CD4-positive, alpha-beta T cell treated with Interferon gamma for 1 hour (primary cell): ENCODE data around the gene OOSP4A.
"Not testable (repeated sequence)": the region's sequence is repeated elsewhere in the genome, so short reads cannot be mapped to it uniquely, and the experiment has no call there.

Experiments used
- DNase-seq: peaks from one replicate; pipeline ENCODE4 v3.0.0-alpha.2; 2020

Gene OOSP4A

GRCh38 chr11:59981106-59981770, 17.4 kb downstream of the OOSP4A start:
- no peak for DNase-seq

DNA sequence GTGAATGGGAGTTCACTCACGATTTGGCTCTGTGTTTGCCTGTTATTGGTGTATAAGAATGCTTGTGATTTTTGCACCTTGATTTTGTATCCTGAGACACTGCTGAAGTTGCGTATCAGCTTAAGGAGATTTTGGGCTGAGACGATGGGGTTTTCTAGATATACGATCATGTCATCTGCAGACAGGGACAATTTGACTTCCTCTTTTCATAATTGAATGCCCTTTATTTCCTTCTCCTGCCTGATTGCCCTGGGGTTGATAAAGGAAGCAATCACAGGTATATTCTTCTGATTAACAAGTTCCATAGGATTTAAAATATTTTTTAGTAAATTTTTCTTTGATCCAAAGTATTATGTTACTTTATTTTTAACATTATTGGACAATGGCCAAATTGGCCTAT, 18.2 kb downstream of the OOSP4A start:
- not testable (repeated sequence) for DNase-seq

DNA sequence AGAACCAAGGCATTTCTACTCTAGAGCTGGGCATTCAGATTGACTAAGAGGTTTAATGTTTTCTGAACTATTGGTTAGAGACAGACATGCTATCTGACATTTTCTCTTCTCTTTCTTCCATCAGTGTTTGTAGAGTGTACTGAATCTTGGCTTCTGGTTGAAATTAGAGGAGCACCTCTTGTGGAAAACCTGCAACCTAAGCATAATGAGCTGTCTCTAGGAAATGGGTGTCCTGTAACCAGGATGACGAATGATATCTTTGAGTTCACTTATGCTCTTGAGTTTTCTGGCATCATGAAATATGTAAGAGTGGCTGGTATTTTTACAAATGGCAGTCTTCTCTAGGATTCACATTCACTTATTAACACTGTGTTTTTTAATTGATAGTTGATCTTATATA, 19.4 kb downstream of the OOSP4A start:
- no peak for DNase-seq

DNA sequence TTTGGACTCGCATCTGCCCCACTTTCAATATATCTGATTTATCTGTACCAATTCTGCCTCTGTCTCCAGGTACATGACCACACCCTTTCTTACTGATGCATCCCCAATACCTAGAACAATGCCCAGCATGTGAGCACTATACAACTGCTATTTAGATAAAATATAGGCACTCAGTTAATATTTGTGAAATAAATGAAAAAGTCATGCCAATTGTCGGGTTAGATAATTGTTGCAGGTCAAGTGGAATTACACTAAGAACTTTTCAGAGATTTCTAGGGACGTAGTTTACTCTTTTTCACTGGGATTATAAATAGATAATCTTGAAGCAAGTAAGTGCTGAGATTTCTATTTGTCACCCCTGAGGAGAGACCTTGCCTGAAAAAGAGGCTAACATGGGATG, 20.5 kb downstream of the OOSP4A start:
- no peak for DNase-seq

DNA sequence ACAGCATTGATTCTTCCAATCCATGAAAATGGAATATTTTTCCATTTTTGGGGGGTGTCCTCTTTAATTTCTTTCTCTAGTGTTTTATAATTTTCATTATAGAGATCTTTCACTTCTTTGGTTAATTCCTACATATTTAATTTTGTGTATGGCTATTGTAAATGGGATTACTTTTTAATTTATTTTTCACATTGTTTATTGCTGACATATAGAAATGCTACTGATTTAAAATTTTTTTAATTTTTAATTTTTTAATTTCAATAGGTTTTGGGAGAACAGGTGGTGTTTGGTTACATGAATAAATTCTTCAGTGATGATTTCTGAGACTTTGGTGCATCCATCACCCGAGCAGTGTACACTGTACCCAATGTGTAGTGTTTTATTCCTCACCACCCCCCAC, 26.6 kb downstream of the OOSP4A start:
- DNase-seq, result no peak

DNA sequence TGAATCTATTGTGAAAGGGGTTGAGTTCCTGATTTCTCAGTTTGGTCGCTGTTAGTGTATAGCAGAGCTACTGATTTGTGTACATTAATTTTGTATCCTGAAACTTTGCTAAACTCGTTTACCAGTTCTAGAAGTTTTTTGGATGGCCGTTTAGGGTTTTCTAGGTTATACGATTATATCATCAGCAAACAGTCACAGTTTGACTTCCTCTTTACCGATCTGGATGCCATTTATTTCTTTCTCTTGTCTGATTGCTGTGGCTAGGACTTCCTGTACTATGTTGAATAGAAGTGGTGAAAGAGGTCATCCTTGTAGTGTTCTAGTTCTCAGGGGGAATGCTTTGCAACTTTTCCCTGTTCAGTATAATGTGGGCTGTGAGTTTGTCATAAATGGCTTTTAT, 28.6 kb downstream of the OOSP4A start:
- no peak for DNase-seq

DNA sequence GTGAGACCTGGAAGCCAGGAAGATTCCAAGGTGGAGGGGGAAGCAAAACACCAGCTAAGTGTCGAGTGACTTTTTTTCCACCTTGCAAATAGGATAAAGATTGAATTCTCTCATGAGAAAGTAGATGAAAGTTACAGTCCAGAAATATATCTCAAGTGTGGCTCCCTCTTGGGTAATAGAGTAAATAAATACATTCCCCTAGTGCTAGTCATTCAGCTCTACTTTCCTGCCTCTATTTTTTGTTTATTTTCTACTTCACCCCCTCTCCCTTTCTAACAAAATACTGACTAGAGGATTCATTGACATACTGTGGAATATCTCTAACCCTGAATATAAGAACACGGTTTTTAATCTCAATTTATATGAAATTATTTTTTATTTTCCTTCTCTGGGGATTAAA, 34.0 kb downstream of the OOSP4A start:
- DNase-seq, result no peak

- no peak for DNase-seq
Observed at GRCh38 chr11:59999691-60000090, 35.9 kb downstream of the OOSP4A start.

- DNase-seq, result no peak
Observed at GRCh38 chr11:60003729-60004128, 39.9 kb downstream of the OOSP4A start.

DNA sequence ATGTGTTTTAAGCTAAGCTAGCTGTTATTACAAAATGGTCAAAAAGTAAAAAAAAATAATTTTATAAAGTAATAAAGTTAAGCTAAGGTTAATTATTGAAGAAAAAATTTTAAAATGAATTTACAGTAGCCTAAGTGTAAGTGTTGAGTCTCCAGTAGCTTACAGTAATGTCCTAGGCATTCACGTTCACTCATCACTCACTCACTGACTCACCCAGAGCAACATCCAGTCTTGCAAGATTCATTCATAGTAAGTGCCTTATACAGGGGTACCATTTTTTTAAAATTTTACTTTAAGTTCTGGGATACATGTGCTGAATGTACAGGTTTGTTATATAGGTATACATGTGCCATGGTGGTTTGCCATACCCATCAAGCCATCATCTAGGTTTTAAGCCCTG, 41.5 kb downstream of the OOSP4A start:
- DNase-seq, result no peak

GRCh38 chr11:60016881-60017280, 53.0 kb downstream of the OOSP4A start, which contains the start of gene OOSP4B:
Gene OOSP4B, plus strand, starts transcription at chr11:60017181.
- DNase-seq, result no peak

DNA sequence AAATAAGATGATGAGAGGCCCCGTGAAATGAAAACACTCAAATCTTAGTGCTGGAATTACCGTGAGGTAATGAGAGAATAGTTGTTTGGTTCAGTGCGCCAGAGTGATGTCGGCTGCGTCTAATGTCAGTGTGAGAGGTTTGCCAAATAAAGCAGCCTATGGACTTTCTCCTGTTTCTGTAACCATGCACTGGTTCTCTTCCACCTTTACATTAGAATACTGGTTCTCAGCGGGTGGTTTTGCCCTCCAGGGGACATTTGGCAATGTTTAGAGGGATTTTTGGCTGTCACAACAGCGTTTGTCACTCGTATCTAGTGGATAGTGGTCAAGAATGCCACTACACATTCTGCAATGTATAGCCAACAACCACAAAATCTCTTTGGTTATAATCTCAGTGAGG, 54.2 kb downstream of the OOSP4A start:
- DNase-seq, result no peak
